Measurements from ENCODE around the gene PML.

GRCh38 chr15:73996267-73996666 lies 1.8 kb downstream of the PML start:
- TF ChIP-seq CTCF (conservative IDR thresholded peaks at IDR 0.05) (no peak), EZH2 (IDR thresholded peaks at IDR 0.05; ENCODE audit: low read depth) (no peak)

Measured in PC-9 (cell line).